Osteocyte (in vitro differentiated cells): ENCODE results near the gene RETN. TPM values are rescaled to one million over a fixed set of nuclear protein-coding genes. Genes with fewer than 3 reads are reported as not detected.

Experiments used
- DNase-seq: peaks from one replicate; pipeline ENCODE4 v3.0.0; 2021; ENCODE audit warnings: mixed read lengths; ENCODE audit not compliant: unreplicated experiment; ENCODE audit errors: extremely low spot score
- H3K27ac Mint-ChIP-seq: one replicate; pipeline ENCODE4 v1.8.0; 2021; ENCODE audit warnings: mild to moderate bottlenecking, mixed read lengths; ENCODE audit not compliant: unreplicated experiment
- H3K27me3 Mint-ChIP-seq: one replicate; pipeline ENCODE4 v1.8.0; 2021; ENCODE audit warnings: mixed read lengths; ENCODE audit not compliant: unreplicated experiment
- H3K36me3 Mint-ChIP-seq: one replicate; pipeline ENCODE4 v1.8.0; 2021; ENCODE audit warnings: mixed read lengths; ENCODE audit not compliant: unreplicated experiment
- H3K4me1 Mint-ChIP-seq: one replicate; pipeline ENCODE4 v1.8.0; 2021; ENCODE audit warnings: mixed read lengths; ENCODE audit not compliant: unreplicated experiment
- H3K4me3 Mint-ChIP-seq: one replicate; pipeline ENCODE4 v1.8.0; 2021; ENCODE audit warnings: mild to moderate bottlenecking, moderate library complexity, mixed read lengths; ENCODE audit not compliant: unreplicated experiment
- H3K9me3 Mint-ChIP-seq: one replicate; pipeline ENCODE4 v1.8.0; 2021; ENCODE audit warnings: mixed read lengths; ENCODE audit not compliant: unreplicated experiment
- CTCF ChIP-seq: fragments of 200-600 bp; sonication (generic); IDR thresholded peaks from 2 replicates; pipeline ENCODE4 v1.5.0; 2021; ENCODE audit warnings: antibody characterized with exemption, mild to moderate bottlenecking, moderate library complexity
- total RNA-seq: library from RNA; stranded (reverse); gene quantifications from 2 replicates; pipeline ENCODE4 v1.2.1, GENCODE V29; 2021

The RETN gene
- total RNA-seq, 1 donor from 2014 or later = not detected

- H3K4me1 Mint-ChIP-seq = no peaks in the 10 kb centered on the region
- no peak for DNase-seq
- no peaks in the 10 kb centered on the region for H3K9me3 Mint-ChIP-seq
- no peak overlapping the region for H3K27ac Mint-ChIP-seq
- H3K27me3 Mint-ChIP-seq = no peaks in the 10 kb centered on the region
- no peak overlapping the region for H3K4me3 Mint-ChIP-seq
- H3K36me3 Mint-ChIP-seq = no peaks in the 10 kb centered on the region
- TF ChIP-seq CTCF = no peak
Measured at GRCh38 chr19:7645656-7646425, 23.0 kb upstream of the RETN start.

- DNase-seq = no peak
- no peaks in the 10 kb centered on the region for H3K9me3 Mint-ChIP-seq
- H3K4me1 Mint-ChIP-seq = no peaks in the 10 kb centered on the region
- H3K36me3 Mint-ChIP-seq = no peaks in the 10 kb centered on the region
- H3K27ac Mint-ChIP-seq = no peak overlapping the region
- H3K4me3 Mint-ChIP-seq = no peak overlapping the region
- TF ChIP-seq CTCF = no peak
- H3K27me3 Mint-ChIP-seq = peaks cover 2% of the 10 kb centered on the region
Measured at GRCh38 chr19:7646426-7646700, 22.5 kb upstream of the RETN start.

- H3K36me3 Mint-ChIP-seq = no peaks in the 10 kb centered on the region
- TF ChIP-seq CTCF = no peak
- H3K9me3 Mint-ChIP-seq = no peaks in the 10 kb centered on the region
- DNase-seq = no peak
- no peak overlapping the region for H3K27ac Mint-ChIP-seq
- H3K27me3 Mint-ChIP-seq = peaks cover 5% of the 10 kb centered on the region
- H3K4me1 Mint-ChIP-seq = peaks cover 3% of the 10 kb centered on the region
- no peak overlapping the region for H3K4me3 Mint-ChIP-seq
Measured at GRCh38 chr19:7647156-7647555, 21.7 kb upstream of the RETN start.

- no peak overlapping the region for H3K27ac Mint-ChIP-seq
- no peaks in the 10 kb centered on the region for H3K36me3 Mint-ChIP-seq
- H3K4me3 Mint-ChIP-seq = no peak overlapping the region
- peaks cover 5% of the 10 kb centered on the region for H3K27me3 Mint-ChIP-seq
- no peak for DNase-seq
- no peaks in the 10 kb centered on the region for H3K9me3 Mint-ChIP-seq
- TF ChIP-seq CTCF = no peak
- H3K4me1 Mint-ChIP-seq = peaks cover 3% of the 10 kb centered on the region
Measured at GRCh38 chr19:7648265-7649014, 20.4 kb upstream of the RETN start.

- peaks cover 3% of the 10 kb centered on the region for H3K4me1 Mint-ChIP-seq
- no peaks in the 10 kb centered on the region for H3K36me3 Mint-ChIP-seq
- H3K4me3 Mint-ChIP-seq = no peak overlapping the region
- H3K27ac Mint-ChIP-seq = no peak overlapping the region
- no peak for TF ChIP-seq CTCF
- H3K27me3 Mint-ChIP-seq = peaks cover 5% of the 10 kb centered on the region
- no peaks in the 10 kb centered on the region for H3K9me3 Mint-ChIP-seq
- DNase-seq = no peak
Measured at GRCh38 chr19:7650148-7650547, 18.7 kb upstream of the RETN start.
